Calu3 (cell line): ENCODE measurements around the gene MAP6D1. TPM values are rescaled to one million over a fixed set of nuclear protein-coding genes. Genes with fewer than 3 reads are reported as not detected.

ENCODE experiments used
- BruUV-seq: library from RNA; stranded (reverse); fragments of 400-500 nt; replicated peaks from 2 replicates; lab custom pipeline; 2021; lab: Mats Ljungman, UMichigan
- CTCF ChIA-PET: fragments of 300-600 bp; sonication (Branson Sonifier 250); formaldehyde crosslinking; loops from one replicate; lab custom pipeline; 2022; ENCODE audit warnings: antibody characterized with exemption; lab: Charles Lee
- DNase-seq: peaks from one replicate; pipeline ENCODE4 v3.0.0; 2022
- H3K27ac Mint-ChIP-seq: one replicate; pipeline ENCODE4 v1.8.0; 2022; ENCODE audit warnings: mixed read lengths; ENCODE audit not compliant: unreplicated experiment
- H3K27me3 Mint-ChIP-seq: one replicate; pipeline ENCODE4 v1.8.0; 2022; ENCODE audit warnings: mixed read lengths; ENCODE audit not compliant: unreplicated experiment
- H3K36me3 Mint-ChIP-seq: one replicate; pipeline ENCODE4 v1.8.0; 2022; ENCODE audit warnings: mild to moderate bottlenecking, moderate library complexity, mixed read lengths; ENCODE audit not compliant: insufficient read depth, unreplicated experiment
- H3K4me1 Mint-ChIP-seq: one replicate; pipeline ENCODE4 v1.8.0; 2022; ENCODE audit warnings: mild to moderate bottlenecking, low read depth, mixed read lengths; ENCODE audit not compliant: unreplicated experiment
- H3K4me3 Mint-ChIP-seq: one replicate; pipeline ENCODE4 v1.8.0; 2022; ENCODE audit warnings: mild to moderate bottlenecking, low read depth, moderate library complexity, mixed read lengths; ENCODE audit not compliant: unreplicated experiment
- H3K9me3 Mint-ChIP-seq: one replicate; pipeline ENCODE4 v1.8.0; 2022; ENCODE audit warnings: low read depth, mixed read lengths; ENCODE audit not compliant: unreplicated experiment
- CTCF ChIP-seq: fragments of 200-600 bp; IDR thresholded peaks from one replicate; pipeline ENCODE4 v1.8.0; 2022; ENCODE audit warnings: antibody characterized with exemption; ENCODE audit not compliant: unreplicated experiment
- intact Hi-C: fragments of 100-400 bp; cut with micrococcal nuclease; formaldehyde crosslinking; loops from one replicate; pipeline ENCODE4 v1.10.0; 2022; ENCODE audit not compliant: unreplicated experiment
- total RNA-seq: library from RNA; stranded (reverse); gene quantifications from 2 replicates; pipeline ENCODE4 v1.2.3, GENCODE V29; 2022

MAP6D1 gene
- total RNA-seq, 1 experiment from 2014 or later = 5.4 TPM

- H3K9me3 Mint-ChIP-seq = no peaks in the 10 kb centered on the region
- DNase-seq = peak; percentile 45
- CTCF ChIA-PET = interaction anchor here (0.8 to 2.1 kb wide), 4 partner anchors 14 to 193 kb away, joined by 3 to 11 read pairs (median 3); partner anchors contain the start of genes ABCC5 and PARL
- H3K27ac Mint-ChIP-seq = peak overlapping the region; percentile 42
- peaks cover 32% of the 10 kb centered on the region for H3K36me3 Mint-ChIP-seq
- no peak for TF ChIP-seq CTCF
- no TSS peak for BruUV-seq
- H3K4me1 Mint-ChIP-seq = peaks cover 11% of the 10 kb centered on the region
- H3K4me3 Mint-ChIP-seq = peak overlapping the region; percentile 86
- H3K27me3 Mint-ChIP-seq = no peaks in the 10 kb centered on the region
- intact Hi-C loops = no loop called here
Measured at GRCh38 chr3:183824761-183825455, 469 bp downstream of the MAP6D1 start.

GRCh38 chr3:183823963-183824362 is 1.4 kb downstream of the MAP6D1 start:
- no peak for DNase-seq
- peak overlapping the region; percentile 86 for H3K4me3 Mint-ChIP-seq
- peaks cover 11% of the 10 kb centered on the region for H3K4me1 Mint-ChIP-seq
- H3K27me3 Mint-ChIP-seq = no peaks in the 10 kb centered on the region
- H3K36me3 Mint-ChIP-seq = peaks cover 40% of the 10 kb centered on the region
- peak overlapping the region; percentile 42 for H3K27ac Mint-ChIP-seq
- H3K9me3 Mint-ChIP-seq = no peaks in the 10 kb centered on the region
- no peak for TF ChIP-seq CTCF
- intact Hi-C loops = no loop called here
- CTCF ChIA-PET = interaction anchor here (1.0 to 2.1 kb wide), 2 partner anchors 57 to 61 kb away, joined by 3 to 11 read pairs; partner anchors contain the start of gene PARL
- no TSS peak for BruUV-seq

- Mint-ChIP-seq H3K4me3 (no peak overlapping the region), H3K27ac (no peak overlapping the region), H3K4me1 (peaks cover 11% of the 10 kb centered on the region), H3K36me3 (peaks cover 42% of the 10 kb centered on the region), H3K27me3 (no peaks in the 10 kb centered on the region), H3K9me3 (no peaks in the 10 kb centered on the region)
- DNase-seq = no peak
- CTCF ChIA-PET = interaction anchor here (0.6 to 0.7 kb wide), 3 partner anchors 9 to 672 kb away, joined by 3 to 6 read pairs (median 5); no protein-coding TSS in a partner anchor
- BruUV-seq = no TSS peak
- intact Hi-C loops = no loop called here
- TF ChIP-seq CTCF = no peak
Measured at GRCh38 chr3:183822631-183823030, 2.7 kb downstream of the MAP6D1 start.

- peaks cover 37% of the 10 kb centered on the region for H3K36me3 Mint-ChIP-seq
- TF ChIP-seq CTCF = no peak
- H3K4me1 Mint-ChIP-seq = peaks cover 11% of the 10 kb centered on the region
- H3K27me3 Mint-ChIP-seq = no peaks in the 10 kb centered on the region
- no peak overlapping the region for H3K4me3 Mint-ChIP-seq
- H3K27ac Mint-ChIP-seq = no peak overlapping the region
- no TSS peak for BruUV-seq
- intact Hi-C loops = no loop called here
- no peaks in the 10 kb centered on the region for H3K9me3 Mint-ChIP-seq
- CTCF ChIA-PET = no interaction called here
- no peak for DNase-seq
Measured at GRCh38 chr3:183819831-183820230, 5.5 kb downstream of the MAP6D1 start.
